WTC11 (cell line): ENCODE results near the gene PLCL2.

Source experiments
- ATF2 ChIP-seq: sonication (generic); formaldehyde crosslinking; IDR thresholded peaks from 2 replicates; pipeline ENCODE4 v1.8.1; 2022; ENCODE audit warnings: low read depth, missing genetic modification reagents, borderline replicate concordance
- CTCF ChIP-seq: fragments of 200-600 bp; IDR thresholded peaks from 2 replicates; pipeline ENCODE4 v1.8.0; 2022; ENCODE audit warnings: antibody characterized with exemption
- E2F1 ChIP-seq: sonication (generic); formaldehyde crosslinking; IDR thresholded peaks from 2 replicates; pipeline ENCODE4 v1.8.0; 2022; ENCODE audit warnings: mild to moderate bottlenecking, missing genetic modification reagents
- ELF4 ChIP-seq: sonication (generic); formaldehyde crosslinking; IDR thresholded peaks from 2 replicates; pipeline ENCODE4 v1.8.1; 2022; ENCODE audit warnings: low read depth, mild to moderate bottlenecking, moderate library complexity, missing genetic modification reagents
- ETV6 ChIP-seq: sonication (generic); formaldehyde crosslinking; IDR thresholded peaks from 2 replicates; pipeline ENCODE4 v1.8.1; 2022; ENCODE audit warnings: mild to moderate bottlenecking, missing genetic modification reagents
- FOXK1 ChIP-seq: sonication (generic); formaldehyde crosslinking; IDR thresholded peaks from 2 replicates; pipeline ENCODE4 v1.8.0; 2022; ENCODE audit warnings: mild to moderate bottlenecking, moderate library complexity, missing genetic modification reagents
- MLX ChIP-seq: sonication (generic); formaldehyde crosslinking; IDR thresholded peaks from 2 replicates; pipeline ENCODE4 v1.8.1; 2023; ENCODE audit warnings: mild to moderate bottlenecking, missing genetic modification reagents, moderate library complexity
- NFE2L1 ChIP-seq: sonication (generic); formaldehyde crosslinking; IDR thresholded peaks from 2 replicates; pipeline ENCODE4 v1.8.1; 2023; ENCODE audit warnings: missing genetic modification reagents
- NR1H2 ChIP-seq: sonication (generic); formaldehyde crosslinking; IDR thresholded peaks from 2 replicates; pipeline ENCODE4 v1.9.0; 2021; ENCODE audit warnings: mild to moderate bottlenecking, moderate library complexity, missing genetic modification reagents
- NR3C1 ChIP-seq: sonication (generic); formaldehyde crosslinking; conservative IDR thresholded peaks from 2 replicates; pipeline ENCODE4 v1.8.1; 2023; ENCODE audit warnings: low read depth, mild to moderate bottlenecking, missing genetic modification reagents
- PRDM15 ChIP-seq: sonication (generic); formaldehyde crosslinking; IDR thresholded peaks from 2 replicates; pipeline ENCODE4 v1.8.0; 2022; ENCODE audit warnings: missing genetic modification reagents
- SP1 ChIP-seq: sonication (generic); formaldehyde crosslinking; conservative IDR thresholded peaks from 2 replicates; pipeline ENCODE4 v1.8.1; 2022; ENCODE audit warnings: missing genetic modification reagents
- ZBTB21 ChIP-seq: sonication (generic); formaldehyde crosslinking; IDR thresholded peaks from 2 replicates; pipeline ENCODE4 v1.8.1; 2023; ENCODE audit warnings: mild to moderate bottlenecking, missing genetic modification reagents, borderline replicate concordance

- TF ChIP-seq CTCF = no peak
- no peak for TF ChIP-seq FOXK1
- TF ChIP-seq ZBTB21 = no peak
- no peak for TF ChIP-seq ATF2
- TF ChIP-seq PRDM15 (CRISPR knock-in tag) = no peak
- no peak for TF ChIP-seq NFE2L1
- TF ChIP-seq ETV6 (CRISPR knock-in tag) = no peak
- no peak for TF ChIP-seq MLX (CRISPR knock-in tag)
- TF ChIP-seq ELF4 (CRISPR knock-in tag) = no peak
- no peak for TF ChIP-seq SP1 (CRISPR knock-in tag)
- TF ChIP-seq E2F1 (CRISPR knock-in tag) = no peak
- no peak for TF ChIP-seq NR3C1 (CRISPR knock-in tag)
- TF ChIP-seq NR1H2 (CRISPR knock-in tag) = no peak
Observed at GRCh38 chr3:17025594-17026139, 140.9 kb downstream of the PLCL2 start.
